ENCODE results near the gene KRTAP20-4. TPM values are rescaled to one million over a fixed set of nuclear protein-coding genes. Genes with fewer than 3 reads are reported as not detected.

KRTAP20-4 gene
- total and polyA plus RNA-seq, 2 donors (not counting 1 experiment from before 2014, with no cell fraction given): not detected

DNA sequence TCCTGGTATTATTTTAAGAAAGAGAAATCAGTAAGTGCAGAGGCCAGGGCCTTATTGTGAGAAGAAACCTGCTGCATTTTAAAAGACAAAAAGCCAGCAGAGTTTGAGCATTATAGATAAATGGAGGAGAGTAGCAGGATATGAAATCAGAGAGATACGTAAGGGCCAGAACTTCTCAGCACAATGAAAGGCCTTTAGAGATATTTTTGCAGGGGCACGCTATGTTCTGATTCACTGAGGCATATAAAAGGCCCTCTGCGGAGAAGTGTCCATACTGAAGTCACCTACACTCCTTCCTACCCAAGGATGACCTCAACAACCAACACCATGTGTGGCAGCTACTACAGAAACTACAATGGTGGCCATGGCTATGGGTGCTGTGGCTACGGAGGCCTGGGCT, 28.3 kb upstream of the KRTAP20-4 start, which contains the start of gene KRTAP6-3:
Gene KRTAP6-3 (plus strand): TSS at position 301 of the 400 bp plus-strand sequence. CDS start 6 bp downstream, at position 307.
- Histone ChIP-seq H3K4me3 (replicated peaks in 1 of 4; ENCODE audit: control extremely low read depth in 1 of 4, insufficient read depth in 1 of 4, low read depth in 3 of 4, low read length in 4 of 4) (no peak within 1 kb of the TSS), H3K79me2 (ENCODE audit: control insufficient read depth, insufficient read depth, low read length) (no peaks in the 10 kb centered on the region), H3K36me3 (ENCODE audit: control insufficient read depth, insufficient read depth, low read length) (no peaks in the 10 kb centered on the region), H3K4me1 (ENCODE audit: control insufficient read depth, extremely low read depth, insufficient read depth, low read length) (no peaks in the 10 kb centered on the region), H4K20me1 (ENCODE audit: control insufficient read depth, extremely low read depth, insufficient read depth, low read length) (no peaks in the 10 kb centered on the region), H3K9me3 (ENCODE audit: control insufficient read depth, insufficient read depth, low read depth, low read length) (no peaks in the 10 kb centered on the region), H3K4me2 (ENCODE audit: extremely low read depth, insufficient read depth, low read length) (no peak within 1 kb of the TSS), H3K9ac (ENCODE audit: insufficient read depth, low read length) (no peak within 1 kb of the TSS), H2AFZ (ENCODE audit: low read length) (no peak within 1 kb of the TSS), H3K27ac (ENCODE audit: insufficient read depth, low read length) (no peak within 1 kb of the TSS), H3K27me3 (ENCODE audit: control insufficient read depth, insufficient read depth, low read length) (no peaks in the 10 kb centered on the region)
- no peak for DNase-seq (ENCODE audit: low read depth in 2 of 2)
- TF ChIP-seq, protein P1, sequence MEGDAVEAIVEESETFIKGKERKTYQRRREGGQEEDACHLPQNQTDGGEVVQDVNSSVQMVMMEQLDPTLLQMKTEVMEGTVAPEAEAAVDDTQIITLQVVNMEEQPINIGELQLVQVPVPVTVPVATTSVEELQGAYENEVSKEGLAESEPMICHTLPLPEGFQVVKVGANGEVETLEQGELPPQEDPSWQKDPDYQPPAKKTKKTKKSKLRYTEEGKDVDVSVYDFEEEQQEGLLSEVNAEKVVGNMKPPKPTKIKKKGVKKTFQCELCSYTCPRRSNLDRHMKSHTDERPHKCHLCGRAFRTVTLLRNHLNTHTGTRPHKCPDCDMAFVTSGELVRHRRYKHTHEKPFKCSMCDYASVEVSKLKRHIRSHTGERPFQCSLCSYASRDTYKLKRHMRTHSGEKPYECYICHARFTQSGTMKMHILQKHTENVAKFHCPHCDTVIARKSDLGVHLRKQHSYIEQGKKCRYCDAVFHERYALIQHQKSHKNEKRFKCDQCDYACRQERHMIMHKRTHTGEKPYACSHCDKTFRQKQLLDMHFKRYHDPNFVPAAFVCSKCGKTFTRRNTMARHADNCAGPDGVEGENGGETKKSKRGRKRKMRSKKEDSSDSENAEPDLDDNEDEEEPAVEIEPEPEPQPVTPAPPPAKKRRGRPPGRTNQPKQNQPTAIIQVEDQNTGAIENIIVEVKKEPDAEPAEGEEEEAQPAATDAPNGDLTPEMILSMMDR (conservative IDR thresholded peaks at IDR 0.05 in 1 of 2, IDR thresholded peaks at IDR 0.05 in 1 of 2; ENCODE audit: low read depth in 1 of 2, low read length in 2 of 2): no peak
- TF ChIP-seq EZH2 (IDR thresholded peaks at IDR 0.05; ENCODE audit: low read length, missing control alignments): no peak

DNA sequence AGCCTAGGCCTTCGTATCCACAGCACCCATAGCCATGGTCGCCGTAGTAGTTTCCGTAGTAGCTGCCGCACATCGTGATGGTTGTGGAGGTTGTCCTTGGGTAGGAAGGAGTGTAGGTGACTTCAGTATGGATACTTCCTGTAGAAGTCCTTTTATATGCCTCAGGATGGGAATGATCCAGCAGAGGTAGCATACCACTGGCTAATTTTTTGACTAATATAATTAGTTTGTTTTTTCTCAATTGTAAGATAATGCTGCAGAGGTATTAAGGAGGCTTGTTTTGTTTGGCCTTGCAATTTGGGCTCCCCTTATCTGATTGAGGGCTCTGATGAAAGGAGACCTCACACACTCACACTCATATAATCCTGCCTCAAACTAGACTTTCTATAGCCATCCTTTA, 21.6 kb upstream of the KRTAP20-4 start, which contains the start of gene KRTAP6-2:
Gene KRTAP6-2 (minus strand): TSS at position 101 of the 400 bp plus-strand sequence. CDS start 28 bp downstream, at position 73.
- Histone ChIP-seq H3K9me3 (ENCODE audit: control insufficient read depth, insufficient read depth, low read depth, low read length) (no peaks in the 10 kb centered on the region), H3K4me2 (ENCODE audit: extremely low read depth, insufficient read depth, low read length) (no peak within 1 kb of the TSS), H2AFZ (ENCODE audit: low read length) (no peak within 1 kb of the TSS), H4K20me1 (ENCODE audit: control insufficient read depth, extremely low read depth, insufficient read depth, low read length) (no peaks in the 10 kb centered on the region), H3K27me3 (ENCODE audit: control insufficient read depth, insufficient read depth, low read length) (no peaks in the 10 kb centered on the region), H3K4me3 (replicated peaks in 1 of 4; ENCODE audit: control extremely low read depth in 1 of 4, insufficient read depth in 1 of 4, low read depth in 3 of 4, low read length in 4 of 4) (no peak within 1 kb of the TSS), H3K79me2 (ENCODE audit: control insufficient read depth, insufficient read depth, low read length) (no peaks in the 10 kb centered on the region), H3K36me3 (ENCODE audit: control insufficient read depth, insufficient read depth, low read length) (no peaks in the 10 kb centered on the region), H3K27ac (ENCODE audit: insufficient read depth, low read length) (no peak within 1 kb of the TSS), H3K4me1 (ENCODE audit: control insufficient read depth, extremely low read depth, insufficient read depth, low read length) (no peaks in the 10 kb centered on the region), H3K9ac (ENCODE audit: insufficient read depth, low read length) (no peak within 1 kb of the TSS)
- TF ChIP-seq, protein P1 (conservative IDR thresholded peaks at IDR 0.05 in 1 of 2, IDR thresholded peaks at IDR 0.05 in 1 of 2; ENCODE audit: low read depth in 1 of 2, low read length in 2 of 2): no peak
- TF ChIP-seq EZH2 (IDR thresholded peaks at IDR 0.05; ENCODE audit: low read length, missing control alignments): no peak
- DNase-seq (ENCODE audit: low read depth in 2 of 2): no peak

DNA sequence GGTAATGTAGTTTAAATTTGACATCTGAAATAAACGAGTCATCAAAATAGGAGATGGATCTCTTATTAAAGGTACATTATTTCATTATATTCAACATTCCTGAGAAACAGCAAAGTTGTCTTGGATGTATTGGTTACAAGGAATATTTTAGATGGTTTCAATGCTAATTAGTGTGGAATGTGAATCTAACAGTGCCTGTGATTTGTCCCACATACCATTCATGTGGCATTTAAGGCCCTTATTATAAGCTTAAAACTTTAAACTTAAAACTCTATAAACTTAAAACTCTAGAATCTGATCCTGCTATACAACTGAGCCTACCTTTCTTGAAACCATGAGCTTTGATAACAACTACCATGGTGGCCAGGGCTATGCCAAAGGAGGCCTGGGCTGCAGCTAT, 19.6 kb upstream of the KRTAP20-4 start, which contains the start of gene KRTAP22-1:
Gene KRTAP22-1 (plus strand): TSS at position 301 of the 400 bp plus-strand sequence.
- Histone ChIP-seq H3K9ac (ENCODE audit: insufficient read depth, low read length) (no peak within 1 kb of the TSS), H2AFZ (ENCODE audit: low read length) (no peak within 1 kb of the TSS), H3K27me3 (ENCODE audit: control insufficient read depth, insufficient read depth, low read length) (no peaks in the 10 kb centered on the region), H3K36me3 (ENCODE audit: control insufficient read depth, insufficient read depth, low read length) (no peaks in the 10 kb centered on the region), H3K27ac (ENCODE audit: insufficient read depth, low read length) (no peak within 1 kb of the TSS), H3K4me3 (replicated peaks in 1 of 4; ENCODE audit: control extremely low read depth in 1 of 4, insufficient read depth in 1 of 4, low read depth in 3 of 4, low read length in 4 of 4) (no peak within 1 kb of the TSS), H3K9me3 (ENCODE audit: control insufficient read depth, insufficient read depth, low read depth, low read length) (no peaks in the 10 kb centered on the region), H3K4me2 (ENCODE audit: extremely low read depth, insufficient read depth, low read length) (no peak within 1 kb of the TSS), H4K20me1 (ENCODE audit: control insufficient read depth, extremely low read depth, insufficient read depth, low read length) (no peaks in the 10 kb centered on the region), H3K79me2 (ENCODE audit: control insufficient read depth, insufficient read depth, low read length) (no peaks in the 10 kb centered on the region), H3K4me1 (ENCODE audit: control insufficient read depth, extremely low read depth, insufficient read depth, low read length) (no peaks in the 10 kb centered on the region)
- TF ChIP-seq, protein P1 (conservative IDR thresholded peaks at IDR 0.05 in 1 of 2, IDR thresholded peaks at IDR 0.05 in 1 of 2; ENCODE audit: low read depth in 1 of 2, low read length in 2 of 2): no peak
- TF ChIP-seq EZH2 (IDR thresholded peaks at IDR 0.05; ENCODE audit: low read length, missing control alignments): no peak
- no peak for DNase-seq (ENCODE audit: low read depth in 2 of 2)

Data from fibroblast of lung (primary cell).